Smooth muscle cell of the brain vasculature (primary cell): Measurements from ENCODE around the gene CHEK1.
"Not testable (repeated sequence)": the region's sequence is repeated elsewhere in the genome, so short reads cannot be mapped to it uniquely, and the experiment has no call there.

Experiments
- DNase-seq: peaks from one replicate; pipeline ENCODE4 v3.0.0-alpha.2; 2012; ENCODE audit warnings: low read depth, low spot score

Gene CHEK1

GRCh38 chr11:125624756-125625213 lies at the start of gene CHEK1:
CHEK1 (plus strand) TSS chr11:125625163; CDS start chr11:125626769, 1,606 bp downstream.
- no peak for DNase-seq

- DNase-seq: not testable (repeated sequence)
Observed at GRCh38 chr11:125577181-125577580, 47.8 kb upstream of the CHEK1 start.

- no peak for DNase-seq
Observed at GRCh38 chr11:125578783-125579182, 46.2 kb upstream of the CHEK1 start.

GRCh38 chr11:125579811-125580210 lies 45.2 kb upstream of the CHEK1 start:
- no peak for DNase-seq

GRCh38 chr11:125583496-125583895 lies 41.5 kb upstream of the CHEK1 start:
- DNase-seq: no peak

GRCh38 chr11:125585487-125585886 lies 39.5 kb upstream of the CHEK1 start:
- DNase-seq: no peak

GRCh38 chr11:125586623-125587022 lies 38.3 kb upstream of the CHEK1 start:
- no peak for DNase-seq

GRCh38 chr11:125587480-125587879 lies 37.5 kb upstream of the CHEK1 start:
- no peak for DNase-seq

GRCh38 chr11:125588505-125588904 lies 36.5 kb upstream of the CHEK1 start:
- DNase-seq: no peak

GRCh38 chr11:125591649-125592304 lies 33.2 kb upstream of the CHEK1 start:
- no peak for DNase-seq

- peak; percentile 99 for DNase-seq
Observed at GRCh38 chr11:125592305-125593113, 32.5 kb upstream of the CHEK1 start, which contains the start of gene STT3A. STT3A (plus strand) TSS chr11:125592852; CDS start chr11:125595916, 3,064 bp downstream.

GRCh38 chr11:125593114-125593820 lies 31.7 kb upstream of the CHEK1 start:
- DNase-seq: no peak

- no peak for DNase-seq
Observed at GRCh38 chr11:125594958-125595357, 30.0 kb upstream of the CHEK1 start.

GRCh38 chr11:125600663-125601062 lies 24.3 kb upstream of the CHEK1 start:
- DNase-seq: no peak

GRCh38 chr11:125603207-125603606 lies 21.8 kb upstream of the CHEK1 start:
- no peak for DNase-seq

- no peak for DNase-seq
Observed at GRCh38 chr11:125605417-125605816, 19.5 kb upstream of the CHEK1 start.

- DNase-seq: no peak
Observed at GRCh38 chr11:125609545-125609944, 15.4 kb upstream of the CHEK1 start.

- DNase-seq: no peak
Observed at GRCh38 chr11:125618383-125618782, 6.6 kb upstream of the CHEK1 start.

- DNase-seq: no peak
Observed at GRCh38 chr11:125621995-125622394, 3.0 kb upstream of the CHEK1 start.

- no peak for DNase-seq
Observed at GRCh38 chr11:125623064-125623463, 1.9 kb upstream of the CHEK1 start.

GRCh38 chr11:125625225-125625629 lies 264 bp downstream of the CHEK1 start:
- no peak for DNase-seq

- DNase-seq: peak; percentile 82
Observed at GRCh38 chr11:125625630-125626287, 796 bp downstream of the CHEK1 start.
